ENCODE data around the gene GLT8D2.

Gene GLT8D2

GRCh38 chr12:103952497-103952896 lies 97.5 kb downstream of the GLT8D2 start:
- Histone ChIP-seq H2BK15ac (ENCODE audit: low read length) (no peak overlapping the region), H3K27ac (replicated peaks; ENCODE audit: low read length) (no peak overlapping the region)

DNA sequence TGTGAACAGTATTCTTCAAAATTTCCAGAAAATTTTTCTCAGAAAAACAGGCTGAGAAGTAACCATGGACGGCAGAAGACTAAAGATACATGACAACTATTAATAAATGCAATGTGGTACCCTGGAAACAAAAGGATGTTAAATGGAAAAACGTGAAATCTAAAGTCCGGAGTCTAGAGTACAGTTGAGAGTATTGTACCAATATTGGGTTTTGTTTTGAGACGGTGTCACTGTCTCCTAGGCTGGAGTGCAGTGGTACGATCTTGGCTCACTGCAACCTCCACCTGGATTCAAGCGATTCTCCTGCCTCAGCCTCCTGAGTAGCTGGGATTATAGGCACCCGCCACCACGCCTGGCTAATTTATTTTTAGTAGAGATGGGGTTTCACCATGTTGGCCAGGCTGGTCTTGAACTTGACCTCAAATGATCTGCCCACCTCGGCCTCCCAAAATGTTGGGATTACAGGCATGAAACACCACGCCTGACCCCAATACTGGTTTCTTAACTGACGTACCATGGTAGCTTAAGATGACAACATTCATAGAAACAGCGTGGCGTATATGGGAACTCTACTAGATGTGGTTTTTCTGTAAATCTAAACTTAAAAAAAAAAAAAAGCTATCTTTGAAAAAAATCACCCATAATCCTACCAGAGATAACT lies 101.1 kb downstream of the GLT8D2 start:
- Histone ChIP-seq H3K14ac (ENCODE audit: low read length) (no peak overlapping the region), H4K91ac (ENCODE audit: low read depth, low read length, poor library complexity) (no peak overlapping the region), H3K4ac (ENCODE audit: low read length) (no peak overlapping the region), H3K79me1 (ENCODE audit: low read depth, low read length) (no peaks in the 10 kb centered on the region), H2AFZ (ENCODE audit: low read length) (no peak overlapping the region), H2AK5ac (ENCODE audit: low read depth, low read length) (no peak overlapping the region), H3K23ac (ENCODE audit: low read depth, low read length, poor library complexity) (no peak overlapping the region), H2BK15ac (ENCODE audit: low read length) (no peak overlapping the region), H3K4me1 (ENCODE audit: control insufficient read depth in 2 of 2, insufficient read depth in 1 of 2, low read depth in 1 of 2, low read length in 2 of 2) (no peaks in the 10 kb centered on the region), H3K9ac (ENCODE audit: low read depth, low read length, poor library complexity) (no peak overlapping the region), H2BK5ac (ENCODE audit: low read length) (no peak overlapping the region), H3K27me3 (ENCODE audit: control insufficient read depth in 3 of 3, insufficient read depth in 3 of 3, low read depth in 1 of 3, low read length in 3 of 3) (no peaks in the 10 kb centered on the region), H3K4me3 (ENCODE audit: low read length in 2 of 2) (no peak overlapping the region), H2BK120ac (ENCODE audit: low read depth, low read length) (no peak overlapping the region), H3K4me2 (ENCODE audit: insufficient read depth, low read length, poor library complexity, severe bottlenecking) (no peak overlapping the region), H3K9me3 (replicated peaks in 1 of 2; ENCODE audit: control insufficient read depth in 2 of 2, insufficient read depth in 1 of 2, low read depth in 1 of 2, low read length in 2 of 2) (no peaks in the 10 kb centered on the region), H3K18ac (ENCODE audit: low read length) (no peak overlapping the region), H3K36me3 (replicated peaks in 1 of 2; ENCODE audit: control insufficient read depth in 2 of 2, insufficient read depth in 2 of 2, low read length in 2 of 2) (peaks cover 40 to 100% of the 10 kb centered on the region in 2 donors), H3K27ac (replicated peaks; ENCODE audit: low read length) (no peak overlapping the region), H4K8ac (ENCODE audit: low read depth, low read length) (no peak overlapping the region), H2BK12ac (ENCODE audit: low read length) (no peak overlapping the region)
- WGBS, 2 donors (ENCODE audit: extremely low coverage in 2 of 2, insufficient read length in 2 of 2, insufficient replicate concordance in 1 of 2), result no CpG with 5 or more reads among the region's 13 CpGs
- DNase-seq (ENCODE audit: low spot score), result no peak

More at GRCh38 chr12:103952497-103952896, 97.5 kb downstream of the GLT8D2 start:
- H3K36me3 ChIP-seq (replicated peaks in 1 of 2; ENCODE audit: control insufficient read depth in 2 of 2, insufficient read depth in 2 of 2, low read length in 2 of 2), result peaks cover 20 to 78% of the 10 kb centered on the region in 2 donors
- H2BK5ac ChIP-seq (ENCODE audit: low read length), result no peak overlapping the region
- no CpG with 5 or more reads among the region's 1 CpG for WGBS, 2 donors (ENCODE audit: extremely low coverage in 2 of 2, insufficient read length in 2 of 2, insufficient replicate concordance in 1 of 2)
- no peaks in the 10 kb centered on the region for H3K9me3 ChIP-seq (replicated peaks in 1 of 2; ENCODE audit: control insufficient read depth in 2 of 2, insufficient read depth in 1 of 2, low read depth in 1 of 2, low read length in 2 of 2)
- no peak overlapping the region for H3K23ac ChIP-seq (ENCODE audit: low read depth, low read length, poor library complexity)
- no peak overlapping the region for H4K8ac ChIP-seq (ENCODE audit: low read depth, low read length)
- H3K14ac ChIP-seq (ENCODE audit: low read length), result no peak overlapping the region
- no peak overlapping the region for H2BK12ac ChIP-seq (ENCODE audit: low read length)
- no peak overlapping the region for H2AFZ ChIP-seq (ENCODE audit: low read length)
- H3K79me1 ChIP-seq (ENCODE audit: low read depth, low read length), result no peaks in the 10 kb centered on the region
- H2BK120ac ChIP-seq (ENCODE audit: low read depth, low read length), result no peak overlapping the region
- H3K4me1 ChIP-seq (ENCODE audit: control insufficient read depth in 2 of 2, insufficient read depth in 1 of 2, low read depth in 1 of 2, low read length in 2 of 2), result peaks cover 0 to 5% of the 10 kb centered on the region in 2 donors
- H2AK5ac ChIP-seq (ENCODE audit: low read depth, low read length), result no peak overlapping the region
- no peak overlapping the region for H3K4me3 ChIP-seq (ENCODE audit: low read length in 2 of 2)
- H3K9ac ChIP-seq (ENCODE audit: low read depth, low read length, poor library complexity), result no peak overlapping the region
- H3K18ac ChIP-seq (ENCODE audit: low read length), result no peak overlapping the region
- DNase-seq (ENCODE audit: low spot score), result no peak
- H3K4ac ChIP-seq (ENCODE audit: low read length), result no peak overlapping the region
- H3K4me2 ChIP-seq (ENCODE audit: insufficient read depth, low read length, poor library complexity, severe bottlenecking), result no peak overlapping the region
- H4K91ac ChIP-seq (ENCODE audit: low read depth, low read length, poor library complexity), result no peak overlapping the region
- H3K27me3 ChIP-seq (ENCODE audit: control insufficient read depth in 3 of 3, insufficient read depth in 3 of 3, low read depth in 1 of 3, low read length in 3 of 3), result no peaks in the 10 kb centered on the region

- DNase-seq (ENCODE audit: low spot score), result no peak
- Histone ChIP-seq H3K18ac (ENCODE audit: low read length) (no peak overlapping the region), H3K9ac (ENCODE audit: low read depth, low read length, poor library complexity) (no peak overlapping the region), H3K4me1 (ENCODE audit: control insufficient read depth in 2 of 2, insufficient read depth in 1 of 2, low read depth in 1 of 2, low read length in 2 of 2) (no peaks in the 10 kb centered on the region), H4K91ac (ENCODE audit: low read depth, low read length, poor library complexity) (no peak overlapping the region), H2AK5ac (ENCODE audit: low read depth, low read length) (no peak overlapping the region), H2BK120ac (ENCODE audit: low read depth, low read length) (no peak overlapping the region), H3K23ac (ENCODE audit: low read depth, low read length, poor library complexity) (no peak overlapping the region), H3K27ac (replicated peaks; ENCODE audit: low read length) (no peak overlapping the region), H3K27me3 (ENCODE audit: control insufficient read depth in 3 of 3, insufficient read depth in 3 of 3, low read depth in 1 of 3, low read length in 3 of 3) (no peaks in the 10 kb centered on the region), H3K4ac (ENCODE audit: low read length) (no peak overlapping the region), H2BK5ac (ENCODE audit: low read length) (no peak overlapping the region), H3K79me1 (ENCODE audit: low read depth, low read length) (no peaks in the 10 kb centered on the region), H4K8ac (ENCODE audit: low read depth, low read length) (no peak overlapping the region), H3K4me3 (ENCODE audit: low read length in 2 of 2) (no peak overlapping the region), H2BK12ac (ENCODE audit: low read length) (no peak overlapping the region), H3K9me3 (replicated peaks in 1 of 2; ENCODE audit: control insufficient read depth in 2 of 2, insufficient read depth in 1 of 2, low read depth in 1 of 2, low read length in 2 of 2) (no peaks in the 10 kb centered on the region), H3K14ac (ENCODE audit: low read length) (no peak overlapping the region), H3K4me2 (ENCODE audit: insufficient read depth, low read length, poor library complexity, severe bottlenecking) (no peak overlapping the region), H2AFZ (ENCODE audit: low read length) (no peak overlapping the region), H3K36me3 (replicated peaks in 1 of 2; ENCODE audit: control insufficient read depth in 2 of 2, insufficient read depth in 2 of 2, low read length in 2 of 2) (peaks cover 37 to 100% of the 10 kb centered on the region in 2 donors), H2BK15ac (ENCODE audit: low read length) (no peak overlapping the region)
- no CpG with 5 or more reads among the region's 7 CpGs for WGBS, 2 donors (ENCODE audit: extremely low coverage in 2 of 2, insufficient read length in 2 of 2, insufficient replicate concordance in 1 of 2)
These were observed 102.0 kb downstream of the GLT8D2 start for GRCh38 chr12:103947871-103948555.

GRCh38 chr12:103944964-103945363 lies 105.0 kb downstream of the GLT8D2 start:
- WGBS, 2 donors (ENCODE audit: extremely low coverage in 2 of 2, insufficient read length in 2 of 2, insufficient replicate concordance in 1 of 2), result no CpG with 5 or more reads among the region's 3 CpGs
- Histone ChIP-seq H3K4me3 (ENCODE audit: low read length in 2 of 2) (no peak overlapping the region), H2BK5ac (ENCODE audit: low read length) (no peak overlapping the region), H3K27me3 (ENCODE audit: control insufficient read depth in 3 of 3, insufficient read depth in 3 of 3, low read depth in 1 of 3, low read length in 3 of 3) (no peaks in the 10 kb centered on the region), H3K27ac (replicated peaks; ENCODE audit: low read length) (no peak overlapping the region), H4K91ac (ENCODE audit: low read depth, low read length, poor library complexity) (no peak overlapping the region), H3K9ac (ENCODE audit: low read depth, low read length, poor library complexity) (no peak overlapping the region), H2AFZ (ENCODE audit: low read length) (no peak overlapping the region), H2BK15ac (ENCODE audit: low read length) (no peak overlapping the region), H2AK5ac (ENCODE audit: low read depth, low read length) (no peak overlapping the region), H3K9me3 (replicated peaks in 1 of 2; ENCODE audit: control insufficient read depth in 2 of 2, insufficient read depth in 1 of 2, low read depth in 1 of 2, low read length in 2 of 2) (no peaks in the 10 kb centered on the region), H2BK120ac (ENCODE audit: low read depth, low read length) (no peak overlapping the region), H3K14ac (ENCODE audit: low read length) (no peak overlapping the region), H4K8ac (ENCODE audit: low read depth, low read length) (no peak overlapping the region), H3K36me3 (replicated peaks in 1 of 2; ENCODE audit: control insufficient read depth in 2 of 2, insufficient read depth in 2 of 2, low read length in 2 of 2) (peaks cover 37 to 100% of the 10 kb centered on the region in 2 donors), H3K4ac (ENCODE audit: low read length) (no peak overlapping the region), H3K23ac (ENCODE audit: low read depth, low read length, poor library complexity) (no peak overlapping the region), H3K4me1 (ENCODE audit: control insufficient read depth in 2 of 2, insufficient read depth in 1 of 2, low read depth in 1 of 2, low read length in 2 of 2) (no peaks in the 10 kb centered on the region), H2BK12ac (ENCODE audit: low read length) (no peak overlapping the region), H3K4me2 (ENCODE audit: insufficient read depth, low read length, poor library complexity, severe bottlenecking) (no peak overlapping the region), H3K18ac (ENCODE audit: low read length) (no peak overlapping the region), H3K79me1 (ENCODE audit: low read depth, low read length) (no peaks in the 10 kb centered on the region)
- no peak for DNase-seq (ENCODE audit: low spot score)
